SHP77 (cell line): ENCODE measurements around the gene TGM5.
"Not testable (repeated sequence)": the region's sequence is repeated elsewhere in the genome, so short reads cannot be mapped to it uniquely, and the experiment has no call there.

ENCODE experiments used
- DNase-seq, 2 experiments: peaks; one replicate each; lab custom pipeline; 2025; lab: John Stamatoyannopoulos, UW

Gene TGM5, protein sequence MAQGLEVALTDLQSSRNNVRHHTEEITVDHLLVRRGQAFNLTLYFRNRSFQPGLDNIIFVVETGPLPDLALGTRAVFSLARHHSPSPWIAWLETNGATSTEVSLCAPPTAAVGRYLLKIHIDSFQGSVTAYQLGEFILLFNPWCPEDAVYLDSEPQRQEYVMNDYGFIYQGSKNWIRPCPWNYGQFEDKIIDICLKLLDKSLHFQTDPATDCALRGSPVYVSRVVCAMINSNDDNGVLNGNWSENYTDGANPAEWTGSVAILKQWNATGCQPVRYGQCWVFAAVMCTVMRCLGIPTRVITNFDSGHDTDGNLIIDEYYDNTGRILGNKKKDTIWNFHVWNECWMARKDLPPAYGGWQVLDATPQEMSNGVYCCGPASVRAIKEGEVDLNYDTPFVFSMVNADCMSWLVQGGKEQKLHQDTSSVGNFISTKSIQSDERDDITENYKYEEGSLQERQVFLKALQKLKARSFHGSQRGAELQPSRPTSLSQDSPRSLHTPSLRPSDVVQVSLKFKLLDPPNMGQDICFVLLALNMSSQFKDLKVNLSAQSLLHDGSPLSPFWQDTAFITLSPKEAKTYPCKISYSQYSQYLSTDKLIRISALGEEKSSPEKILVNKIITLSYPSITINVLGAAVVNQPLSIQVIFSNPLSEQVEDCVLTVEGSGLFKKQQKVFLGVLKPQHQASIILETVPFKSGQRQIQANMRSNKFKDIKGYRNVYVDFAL

DNA sequence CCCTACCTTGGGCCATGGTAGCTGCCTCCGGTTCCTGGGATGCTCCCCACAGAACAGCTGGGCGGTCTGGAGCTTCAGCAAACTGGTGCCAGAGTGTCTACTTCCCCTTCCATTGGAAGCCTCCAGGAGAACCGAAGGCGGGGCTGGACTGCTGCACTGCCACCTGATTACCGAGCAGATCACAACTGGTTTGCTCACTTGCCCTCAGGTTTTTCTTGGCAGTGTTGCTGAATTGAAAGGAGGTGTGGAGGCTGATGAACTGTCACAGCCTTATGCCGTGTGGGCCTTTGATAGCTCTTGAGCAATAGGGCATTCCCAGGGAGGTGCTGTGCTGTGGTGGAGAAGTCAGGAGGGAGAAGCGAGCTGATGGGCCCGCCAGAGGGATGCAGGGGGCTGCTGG, at the start of gene TGM5:
TGM5 (minus strand) TSS at position 95 of the 400 bp plus-strand sequence; CDS start at position 16, 79 bp downstream.
- no peak for DNase-seq

DNA sequence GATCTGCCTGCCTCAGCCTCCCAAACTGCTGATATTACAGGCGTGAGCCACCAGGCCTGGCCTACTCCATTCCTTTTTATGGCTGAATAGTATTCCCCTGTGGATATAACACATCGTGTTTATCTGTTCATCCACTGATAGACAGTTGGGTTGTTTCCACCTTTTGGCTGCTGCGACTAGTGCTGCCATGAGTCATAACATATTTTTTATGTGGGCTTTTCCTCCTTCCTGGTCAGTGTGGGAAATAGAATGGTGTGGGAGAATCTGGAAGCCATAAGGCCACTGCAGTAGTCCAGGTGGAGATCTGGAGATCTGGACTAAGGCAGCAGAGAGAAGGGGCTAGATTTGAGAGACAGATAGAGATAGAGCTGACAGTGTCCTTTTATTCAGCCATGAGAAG, 47.4 kb upstream of the TGM5 start:
- DNase-seq: no peak

DNA sequence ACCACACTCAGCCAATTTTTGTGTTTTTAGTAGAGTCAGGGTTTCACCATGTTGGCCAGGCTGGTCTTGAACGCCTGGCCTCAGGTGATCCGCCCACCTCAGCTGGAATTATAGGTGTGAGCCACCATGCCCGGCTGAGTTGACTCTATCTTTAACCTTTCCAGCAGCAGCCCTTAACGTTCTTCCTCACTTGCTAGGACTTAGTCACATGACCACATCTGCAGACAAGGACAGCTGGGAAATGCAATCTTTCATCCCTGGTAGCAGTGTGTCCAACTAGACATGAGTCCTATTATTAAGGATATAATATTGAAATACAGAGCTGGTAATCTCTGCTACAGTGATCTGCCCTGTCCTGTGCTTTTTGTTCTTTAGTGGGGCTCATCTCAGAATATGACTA, 45.6 kb upstream of the TGM5 start:
- no peak for DNase-seq

DNA sequence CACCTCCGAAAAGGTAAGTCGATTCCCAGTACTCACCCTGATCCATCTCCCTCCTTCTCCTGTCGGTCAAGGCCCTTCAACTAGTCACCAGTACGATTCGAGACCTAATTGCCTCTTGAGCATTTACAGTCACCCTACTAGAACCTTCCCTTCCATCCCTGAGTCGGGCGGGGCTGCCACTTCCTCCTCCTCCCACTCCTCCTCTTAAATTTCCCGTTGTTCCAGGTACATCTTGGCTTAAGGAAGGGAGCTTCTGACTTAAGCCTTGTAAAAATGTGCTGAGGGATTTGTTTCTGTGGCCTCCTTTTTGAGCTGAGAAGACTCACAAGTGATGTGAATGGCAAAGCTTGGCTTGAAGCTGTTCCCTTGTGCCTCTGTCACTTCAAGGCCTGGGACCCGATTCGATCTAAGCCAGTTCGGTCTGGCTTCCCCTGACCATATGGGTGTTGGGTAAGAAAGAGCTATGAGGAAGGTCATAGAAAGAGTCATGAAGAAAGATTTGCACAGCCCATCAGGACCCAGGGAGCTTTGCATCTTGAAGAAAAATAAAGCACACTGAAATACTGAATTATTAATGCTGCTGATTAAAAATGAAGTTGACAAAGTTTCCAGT, 35.6 kb upstream of the TGM5 start, which contains the start of gene TGM7:
TGM7 (minus strand) TSS at position 51 of the 613 bp plus-strand sequence.
- DNase-seq: no peak

DNA sequence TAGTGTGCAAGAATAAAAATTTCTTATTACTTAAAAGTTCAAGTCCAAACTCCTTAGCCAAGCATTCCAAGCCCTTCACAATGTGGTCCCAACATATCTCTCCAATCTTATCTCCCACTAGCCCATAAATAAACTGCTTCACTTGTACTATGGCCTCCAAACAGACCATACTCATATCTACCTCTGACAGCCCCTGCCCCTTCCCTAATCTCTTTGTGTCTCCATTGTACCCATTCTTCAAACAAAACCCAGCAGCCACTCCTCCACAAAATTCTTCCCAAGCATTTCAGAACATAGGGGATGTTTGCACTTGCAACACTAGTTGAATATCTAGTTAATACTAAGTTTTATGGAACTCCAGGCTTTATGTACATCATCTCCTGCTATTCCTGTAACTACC, 33.2 kb upstream of the TGM5 start:
- no peak for DNase-seq

DNA sequence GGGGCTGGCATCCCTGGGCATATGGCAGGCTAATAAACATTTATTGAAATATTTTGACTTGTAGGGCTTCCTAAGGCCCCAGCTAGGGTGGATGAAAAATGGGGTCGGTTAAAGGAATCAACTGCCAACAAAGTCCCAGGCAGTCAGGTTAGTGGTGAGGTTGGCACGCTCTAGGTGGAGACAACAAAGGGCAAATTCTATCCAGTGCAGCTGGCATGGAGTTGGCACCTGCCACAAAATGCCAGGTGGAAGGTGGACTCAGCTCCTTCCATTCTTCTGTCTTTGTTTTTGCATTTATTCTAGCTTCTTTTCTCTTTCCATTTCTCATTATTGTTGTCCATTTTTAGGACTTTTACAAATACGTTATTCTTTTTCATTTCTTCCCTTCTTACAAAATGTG, 32.7 kb upstream of the TGM5 start:
- no peak for DNase-seq

DNA sequence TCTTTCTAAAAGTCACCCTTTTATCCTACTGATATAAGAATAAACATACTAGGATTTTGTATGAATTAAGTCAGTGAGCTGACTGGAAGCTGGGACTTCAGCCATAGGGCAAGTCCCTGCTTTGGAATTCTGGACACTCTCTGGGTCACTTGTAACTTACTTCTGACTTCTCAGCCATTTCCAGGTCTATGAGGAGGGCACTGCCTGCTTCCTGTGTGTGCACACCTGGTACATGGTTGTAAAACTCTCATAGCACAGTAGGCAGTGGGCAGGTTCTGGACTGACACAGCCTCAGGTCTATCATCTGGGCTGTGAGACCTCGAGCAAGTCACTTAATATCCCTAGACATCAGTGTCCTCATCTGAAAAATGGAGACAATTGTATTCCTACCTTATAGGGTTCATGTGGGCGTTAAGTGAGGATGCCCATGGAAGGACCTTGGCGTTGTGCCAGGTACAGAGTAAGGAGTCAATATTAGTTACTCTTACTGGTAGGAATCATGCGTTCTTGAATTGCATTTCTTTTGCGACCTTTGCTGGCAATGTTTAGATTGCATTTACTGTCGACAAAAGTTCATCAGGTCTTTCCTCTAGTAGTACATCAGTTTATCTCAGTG, 27.5 kb upstream of the TGM5 start:
- no peak for DNase-seq

DNA sequence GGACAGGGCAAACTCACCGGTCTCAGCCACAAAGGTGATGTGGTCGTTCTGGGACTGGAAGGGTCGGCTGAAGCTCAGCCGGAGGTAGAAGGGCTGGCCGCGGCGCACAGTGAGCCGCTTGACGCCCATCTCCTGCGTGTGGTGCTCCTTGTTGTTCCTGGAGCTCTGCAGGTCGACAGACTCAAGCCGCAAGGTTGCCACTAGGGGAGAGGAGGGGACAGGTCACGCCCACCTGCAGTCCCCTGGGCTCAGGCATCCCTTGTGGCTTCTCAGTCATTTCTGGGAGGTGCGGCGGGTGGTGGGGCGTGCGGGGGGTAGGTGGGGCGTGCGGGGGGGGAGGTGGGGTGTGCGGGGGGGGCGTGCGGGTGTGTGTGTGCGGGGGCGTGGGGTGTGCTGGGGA, 26.7 kb upstream of the TGM5 start:
- DNase-seq: no peak

DNA sequence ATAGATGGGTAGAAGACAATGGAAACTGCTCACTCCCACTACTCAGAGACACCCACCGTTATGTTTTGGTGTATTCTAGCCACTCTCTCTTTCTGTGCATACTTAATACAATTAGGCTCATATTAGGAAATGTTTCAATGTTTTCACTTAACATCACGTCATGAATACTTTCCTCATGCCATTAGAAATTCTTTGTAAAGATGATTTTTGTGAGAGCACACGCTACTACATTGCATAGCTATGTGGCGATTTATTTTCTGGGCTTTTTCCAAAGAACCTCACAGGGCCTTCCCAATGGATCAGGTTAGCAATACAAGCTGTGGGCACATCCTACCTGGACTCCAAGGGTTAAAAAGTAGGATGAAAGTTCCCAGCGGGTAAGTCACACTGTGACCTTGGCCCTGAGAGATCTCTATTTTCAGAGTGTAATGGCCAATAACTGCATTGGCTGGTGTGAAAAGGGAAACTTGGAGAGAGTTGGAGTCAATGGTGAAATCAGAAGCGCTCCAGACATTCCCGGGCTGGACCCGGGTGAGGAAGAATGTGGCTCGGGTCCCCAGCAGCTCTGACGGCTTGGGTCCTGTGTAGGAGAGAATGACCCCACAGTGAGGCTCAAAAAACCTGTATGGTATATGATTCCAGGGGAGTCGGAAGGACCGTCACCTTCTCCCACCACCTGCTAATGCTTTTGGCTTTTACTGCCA, 25.8 kb upstream of the TGM5 start:
- no peak for DNase-seq

DNA sequence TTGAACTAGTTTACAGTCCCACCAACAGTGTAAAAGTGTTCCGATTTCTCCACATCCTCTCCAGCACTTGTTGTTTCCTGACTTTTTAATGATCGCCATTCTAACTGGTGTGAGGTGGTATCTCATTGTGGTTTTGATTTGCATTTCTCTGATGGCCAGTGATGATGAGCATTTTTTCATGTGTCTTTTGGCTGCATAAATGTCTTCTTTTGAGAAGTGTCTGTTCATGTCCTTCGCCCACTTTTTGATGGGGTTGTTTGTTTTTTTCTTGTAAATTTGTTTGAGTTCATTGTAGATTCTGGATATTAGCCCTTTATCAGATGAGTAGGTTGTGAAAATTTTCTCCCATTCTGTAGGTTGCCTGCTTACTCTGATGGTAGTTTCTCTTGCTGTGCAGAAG, 22.9 kb upstream of the TGM5 start:
- not testable (repeated sequence) for DNase-seq

DNA sequence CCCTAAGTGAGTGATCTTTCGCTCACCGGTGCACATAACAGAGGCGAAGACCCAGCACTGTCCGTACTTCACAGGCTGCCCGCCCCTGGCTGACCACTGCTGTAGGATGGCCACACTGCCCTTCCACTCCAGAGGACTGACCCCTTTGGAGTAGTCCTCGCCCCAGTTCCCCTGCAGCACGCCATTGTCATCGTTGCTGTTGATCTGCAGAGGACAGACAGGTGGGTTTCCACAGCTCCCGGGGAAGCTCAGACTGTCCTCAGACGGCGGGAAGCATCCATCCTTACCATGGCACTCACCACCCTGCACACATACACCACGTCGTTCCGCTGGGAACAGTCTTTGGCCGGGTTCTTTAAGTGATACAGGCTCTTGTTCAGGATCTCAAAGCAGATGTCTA, 20.5 kb upstream of the TGM5 start:
- no peak for DNase-seq

DNA sequence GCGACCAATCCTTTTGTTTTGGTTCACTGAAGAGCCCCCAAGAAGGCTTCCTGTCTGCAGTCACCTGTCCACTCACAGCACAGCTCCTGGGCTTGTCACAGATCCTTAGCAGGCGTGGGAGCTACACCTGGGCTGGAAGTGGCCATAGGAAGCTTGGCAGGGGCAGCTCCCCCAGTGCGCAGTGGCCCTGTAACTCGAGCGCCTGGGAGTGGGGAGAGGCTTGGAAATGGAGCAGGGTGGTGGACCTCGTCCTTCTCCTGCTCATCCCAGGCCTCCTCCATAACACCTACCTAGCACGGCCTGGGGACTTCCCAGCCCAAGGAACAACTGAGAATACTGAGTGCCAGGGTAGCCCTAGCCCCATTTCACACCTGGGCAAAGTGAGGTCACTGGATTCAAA, 19.3 kb upstream of the TGM5 start:
- no peak for DNase-seq

DNA sequence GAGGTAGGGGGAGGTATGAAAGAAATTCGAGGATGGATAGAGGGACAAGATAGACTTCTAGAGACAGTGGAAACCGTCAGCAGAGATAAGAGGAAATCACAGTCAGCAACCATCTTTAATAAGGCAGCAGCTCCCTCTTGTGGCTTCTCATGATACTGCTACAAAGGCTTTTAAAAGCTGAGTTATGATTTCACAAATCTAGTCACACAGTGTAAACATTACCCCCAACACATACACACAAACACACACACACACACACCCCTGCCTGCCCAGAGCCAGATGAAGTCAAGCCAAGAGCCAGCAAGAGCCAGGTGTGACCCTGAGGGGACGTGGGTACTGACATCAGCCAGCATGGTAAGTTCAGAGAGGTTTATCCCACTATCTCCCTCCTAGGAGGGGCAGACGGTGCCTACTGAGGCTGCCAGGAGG, 18.9 kb upstream of the TGM5 start:
- peak; percentile 61 to 62 for DNase-seq

DNA sequence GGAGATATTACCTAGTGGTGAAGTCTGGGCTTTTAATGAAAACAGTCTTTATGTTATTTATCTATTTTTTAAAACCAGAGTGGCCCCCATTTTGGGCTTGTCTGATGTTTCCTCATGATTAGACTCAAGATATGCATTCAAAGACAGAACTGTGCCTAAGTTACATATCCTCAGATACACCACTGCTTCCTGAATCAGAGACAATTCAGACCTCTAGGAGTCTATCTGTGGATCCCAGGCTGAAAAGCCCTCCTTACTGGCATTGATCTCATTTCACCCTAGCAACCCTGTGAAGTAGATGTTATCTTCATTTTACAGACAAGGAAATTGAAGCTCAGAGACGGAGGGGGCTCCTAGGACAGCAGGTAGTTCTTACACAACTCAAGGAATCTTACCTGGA, 16.8 kb upstream of the TGM5 start:
- DNase-seq: no peak

DNA sequence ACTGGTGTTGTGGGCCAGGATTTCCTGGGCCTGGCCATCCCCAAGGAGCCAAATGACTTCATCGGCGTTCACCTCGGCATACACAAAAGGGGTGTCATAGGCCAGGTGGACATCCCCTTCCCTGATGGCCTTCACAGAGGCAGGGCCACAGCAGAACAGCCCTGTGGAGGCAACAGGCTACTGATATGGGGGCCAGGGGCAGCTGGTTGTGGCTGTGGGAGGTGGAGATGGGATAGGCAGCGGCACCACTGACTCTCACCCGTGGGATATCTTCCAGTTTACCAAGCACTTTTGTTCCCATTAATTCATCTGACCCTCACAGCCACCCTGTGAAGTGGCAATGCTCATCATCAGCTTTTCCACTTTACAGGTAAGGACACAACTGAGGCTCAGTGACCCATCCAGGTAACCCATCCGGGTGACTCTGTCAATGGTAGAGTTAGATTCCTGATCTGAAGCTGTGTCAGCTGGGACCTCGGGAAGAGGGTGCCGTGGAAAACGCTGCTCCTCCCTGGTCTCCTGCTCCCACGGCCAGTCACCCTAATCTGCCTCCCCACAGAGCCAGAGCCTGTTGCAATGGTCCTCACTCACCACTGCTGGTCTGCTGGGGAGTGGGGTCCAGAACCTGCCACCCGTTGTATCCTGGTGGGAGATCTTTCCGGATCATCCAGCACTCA, 15.3 kb upstream of the TGM5 start:
- DNase-seq: no peak

DNA sequence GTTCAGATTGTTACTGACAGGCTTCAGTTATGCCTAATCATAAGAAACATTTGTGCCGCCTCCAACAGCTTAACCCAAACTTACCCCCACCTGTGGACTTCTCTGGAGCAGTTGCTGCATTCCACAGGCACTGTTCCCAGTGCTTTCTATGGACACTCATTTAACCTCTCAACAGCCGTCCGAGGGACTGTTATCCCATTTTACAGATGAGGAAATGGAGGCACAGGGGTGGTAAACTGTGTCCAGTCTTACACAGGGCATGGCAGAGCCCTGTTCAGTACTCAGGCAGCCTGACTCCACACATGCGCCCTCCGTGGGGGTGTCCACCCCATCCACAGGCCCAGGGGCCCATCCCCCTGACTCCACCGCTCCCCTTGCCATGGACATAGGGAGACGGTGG, 14.3 kb upstream of the TGM5 start:
- no peak for DNase-seq

DNA sequence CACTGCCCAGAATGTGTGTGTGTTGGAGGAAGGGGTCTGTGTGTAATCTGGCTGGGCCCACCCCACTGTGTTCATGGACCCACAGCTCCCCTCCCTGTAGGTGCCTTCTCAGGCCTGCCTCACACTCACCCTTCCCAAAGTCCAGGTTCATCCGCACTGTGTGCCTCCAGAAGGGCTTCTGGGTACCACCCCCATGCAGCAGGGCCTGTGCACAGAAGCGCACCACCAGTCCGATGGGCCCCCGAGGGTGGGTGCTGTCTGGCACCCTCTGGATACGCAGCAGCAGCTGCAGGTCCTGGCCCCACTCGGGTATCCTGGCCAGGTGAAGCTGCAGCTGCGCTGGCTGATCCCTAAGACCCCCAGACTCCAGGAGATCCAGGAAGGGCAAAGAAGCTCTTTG, 12.8 kb upstream of the TGM5 start:
- DNase-seq: no peak

DNA sequence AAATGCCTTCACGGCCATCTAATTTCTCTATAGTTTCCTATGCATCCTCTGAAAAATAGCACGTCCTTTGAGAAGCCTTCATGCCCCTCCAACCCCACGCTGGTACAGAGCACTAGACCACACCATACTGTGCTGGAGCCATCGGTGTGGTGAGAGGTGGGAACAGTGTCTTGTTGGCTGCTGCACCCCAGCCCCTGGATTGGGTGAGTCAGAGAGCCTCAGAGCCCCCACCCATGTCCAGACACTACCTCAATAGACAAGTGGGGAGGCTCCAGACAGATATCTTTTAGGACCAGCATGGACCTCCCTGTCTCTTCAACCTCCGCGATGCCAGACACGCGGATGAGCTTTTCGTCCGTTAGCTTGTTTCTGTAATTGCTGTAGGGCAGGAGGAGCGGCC, 12.1 kb upstream of the TGM5 start:
- no peak for DNase-seq

DNA sequence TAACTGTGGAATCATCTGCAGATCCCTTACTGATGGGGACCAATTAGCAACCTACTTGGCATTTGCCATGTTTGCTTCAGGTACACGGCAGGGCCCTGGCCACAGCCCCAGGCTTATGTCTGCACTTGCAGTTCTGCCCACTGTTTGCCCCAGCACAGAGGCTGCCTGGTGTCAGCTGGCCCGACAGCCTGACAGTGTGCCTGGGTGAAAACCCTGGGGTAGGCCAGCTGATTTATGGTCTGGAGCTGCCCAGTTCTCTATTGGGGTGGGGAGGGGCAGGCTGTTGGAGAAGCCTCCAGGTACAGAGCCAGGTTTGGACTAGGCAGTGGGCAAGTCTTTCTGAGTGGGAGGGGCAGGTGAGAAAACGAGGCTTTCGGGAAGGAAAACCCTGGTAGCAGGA, 11.2 kb upstream of the TGM5 start:
- no peak for DNase-seq

DNA sequence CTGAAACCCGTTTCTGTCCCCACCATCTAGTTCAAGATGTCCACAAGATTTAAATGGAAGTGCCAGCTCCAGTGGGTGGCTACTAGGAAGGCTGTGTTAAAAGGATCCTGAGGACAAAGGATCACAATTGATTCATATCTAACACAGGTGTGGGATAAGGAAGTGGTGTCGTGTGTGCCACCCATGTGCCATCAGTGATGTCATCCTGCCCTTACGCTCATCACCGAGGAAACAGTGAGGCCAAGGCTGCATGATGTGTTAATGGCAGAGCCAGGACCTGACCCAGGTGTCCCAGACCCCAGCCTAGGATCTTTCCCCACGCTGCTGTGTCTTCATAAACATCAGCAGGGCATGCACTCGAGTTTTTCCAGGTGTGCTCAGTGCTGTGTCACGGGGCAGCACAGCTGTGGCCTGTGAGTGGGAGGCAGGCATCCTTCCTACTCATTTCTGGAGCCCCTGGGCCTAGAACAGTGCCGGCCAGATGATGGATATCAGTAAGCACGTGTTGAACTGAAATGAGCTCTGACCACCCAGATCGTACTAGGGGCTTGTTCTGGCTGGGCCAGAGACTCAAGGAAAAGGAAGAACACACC, 10.6 kb upstream of the TGM5 start:
- DNase-seq: no peak
